ENCODE results near the gene TMA7.

TMA7 gene

DNA sequence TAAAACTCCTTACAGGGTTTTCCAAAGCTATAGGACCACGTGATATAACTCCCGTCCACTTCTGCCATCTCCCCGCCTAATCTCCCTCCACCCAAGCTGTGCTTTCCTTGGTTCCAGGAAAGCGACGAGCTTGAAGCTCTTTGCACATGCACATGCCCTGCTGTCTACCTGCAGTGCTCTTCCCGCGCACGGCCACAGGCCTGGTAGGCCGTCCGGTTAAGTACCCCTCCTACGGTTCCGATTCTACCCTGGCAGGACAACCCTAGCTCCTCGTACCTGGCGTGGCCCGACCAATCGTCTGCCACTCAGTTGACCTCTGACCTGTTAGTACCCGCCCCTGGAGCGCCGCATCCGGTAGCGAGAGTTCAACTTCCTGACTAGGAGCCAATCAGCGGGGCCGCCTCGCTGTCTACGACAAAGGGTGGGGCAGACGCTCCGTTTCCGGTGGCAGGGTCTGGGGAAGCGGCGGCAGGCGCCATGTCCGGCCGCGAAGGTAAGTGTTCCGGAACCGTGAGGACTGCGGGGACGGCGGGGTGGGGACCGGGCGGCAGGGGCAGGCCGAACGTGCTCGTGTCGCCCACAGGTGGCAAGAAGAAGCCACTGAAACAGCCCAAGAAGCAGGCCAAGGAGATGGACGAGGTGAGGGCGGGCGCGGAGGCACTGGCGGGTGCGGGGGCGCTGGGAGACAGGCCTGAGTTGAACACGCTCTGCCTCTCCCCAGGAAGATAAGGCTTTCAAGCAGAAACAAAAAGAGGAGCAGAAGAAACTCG is at the start of gene TMA7, which contains the start of gene CCDC51:
TSS of gene TMA7 (plus strand) at position 438 of the 770 bp plus-strand sequence. CDS start at position 478, 40 bp downstream.
TSS of gene CCDC51 (minus strand) at position 300 of the 770 bp plus-strand sequence. CDS start 4,991 bp downstream, outside the sequence.
- TF ChIP-seq, protein P1, sequence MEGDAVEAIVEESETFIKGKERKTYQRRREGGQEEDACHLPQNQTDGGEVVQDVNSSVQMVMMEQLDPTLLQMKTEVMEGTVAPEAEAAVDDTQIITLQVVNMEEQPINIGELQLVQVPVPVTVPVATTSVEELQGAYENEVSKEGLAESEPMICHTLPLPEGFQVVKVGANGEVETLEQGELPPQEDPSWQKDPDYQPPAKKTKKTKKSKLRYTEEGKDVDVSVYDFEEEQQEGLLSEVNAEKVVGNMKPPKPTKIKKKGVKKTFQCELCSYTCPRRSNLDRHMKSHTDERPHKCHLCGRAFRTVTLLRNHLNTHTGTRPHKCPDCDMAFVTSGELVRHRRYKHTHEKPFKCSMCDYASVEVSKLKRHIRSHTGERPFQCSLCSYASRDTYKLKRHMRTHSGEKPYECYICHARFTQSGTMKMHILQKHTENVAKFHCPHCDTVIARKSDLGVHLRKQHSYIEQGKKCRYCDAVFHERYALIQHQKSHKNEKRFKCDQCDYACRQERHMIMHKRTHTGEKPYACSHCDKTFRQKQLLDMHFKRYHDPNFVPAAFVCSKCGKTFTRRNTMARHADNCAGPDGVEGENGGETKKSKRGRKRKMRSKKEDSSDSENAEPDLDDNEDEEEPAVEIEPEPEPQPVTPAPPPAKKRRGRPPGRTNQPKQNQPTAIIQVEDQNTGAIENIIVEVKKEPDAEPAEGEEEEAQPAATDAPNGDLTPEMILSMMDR (IDR thresholded peaks at IDR 0.05; ENCODE audit: low read length, missing control alignments), result no peak
- DNase-seq (ENCODE audit: low read depth), result peak; percentile 95
- peak within 1 kb of the TSS; percentile 95 for H3K4me3 ChIP-seq (replicated peaks; ENCODE audit: low read depth, low read length)

DNA sequence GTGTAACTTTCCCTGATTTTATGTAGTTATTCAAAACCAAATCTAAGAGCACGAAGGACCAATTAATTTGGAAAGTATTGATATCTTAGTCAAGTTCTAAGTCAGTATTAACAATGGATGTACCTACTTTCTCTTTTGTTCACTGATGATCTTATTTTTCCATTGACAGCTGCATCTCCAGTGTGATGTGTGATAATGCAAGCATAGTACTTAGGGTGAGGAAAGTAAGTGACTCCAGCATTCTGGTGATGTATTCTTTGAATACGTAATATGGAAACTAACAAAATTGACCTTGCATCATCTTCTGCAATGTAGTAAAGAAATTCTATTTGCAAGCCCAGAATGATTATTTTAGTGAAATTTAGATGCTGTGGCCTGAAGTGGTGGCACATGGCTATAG is 45.7 kb upstream of the TMA7 start:
- H3K4me3 ChIP-seq (replicated peaks; ENCODE audit: low read depth, low read length), result no peak overlapping the region
- TF ChIP-seq, protein P1 (IDR thresholded peaks at IDR 0.05; ENCODE audit: low read length, missing control alignments), result no peak
- DNase-seq (ENCODE audit: low read depth), result no peak

DNA sequence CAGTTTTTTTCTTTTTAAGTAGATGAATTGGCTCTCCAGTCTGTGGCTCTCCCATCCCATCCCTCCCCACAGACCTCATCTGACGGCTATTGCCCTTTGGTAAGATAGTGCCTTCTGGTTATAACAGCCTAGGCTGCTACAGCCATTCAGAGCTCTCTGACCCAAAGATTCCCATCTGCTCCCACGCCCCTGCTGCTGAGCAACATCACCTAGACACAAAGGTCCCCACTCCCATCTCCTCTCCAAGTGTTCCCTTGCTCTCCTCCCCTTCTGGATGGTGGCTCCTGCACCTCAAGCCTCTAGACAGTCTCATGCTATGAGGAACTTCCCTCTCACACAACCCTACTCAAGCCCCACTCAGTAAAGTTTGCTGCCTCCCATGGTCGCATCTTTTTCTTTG is 44.3 kb upstream of the TMA7 start:
- TF ChIP-seq, protein P1 (IDR thresholded peaks at IDR 0.05; ENCODE audit: low read length, missing control alignments), result no peak
- no peak overlapping the region for H3K4me3 ChIP-seq (replicated peaks; ENCODE audit: low read depth, low read length)
- no peak for DNase-seq (ENCODE audit: low read depth)

DNA sequence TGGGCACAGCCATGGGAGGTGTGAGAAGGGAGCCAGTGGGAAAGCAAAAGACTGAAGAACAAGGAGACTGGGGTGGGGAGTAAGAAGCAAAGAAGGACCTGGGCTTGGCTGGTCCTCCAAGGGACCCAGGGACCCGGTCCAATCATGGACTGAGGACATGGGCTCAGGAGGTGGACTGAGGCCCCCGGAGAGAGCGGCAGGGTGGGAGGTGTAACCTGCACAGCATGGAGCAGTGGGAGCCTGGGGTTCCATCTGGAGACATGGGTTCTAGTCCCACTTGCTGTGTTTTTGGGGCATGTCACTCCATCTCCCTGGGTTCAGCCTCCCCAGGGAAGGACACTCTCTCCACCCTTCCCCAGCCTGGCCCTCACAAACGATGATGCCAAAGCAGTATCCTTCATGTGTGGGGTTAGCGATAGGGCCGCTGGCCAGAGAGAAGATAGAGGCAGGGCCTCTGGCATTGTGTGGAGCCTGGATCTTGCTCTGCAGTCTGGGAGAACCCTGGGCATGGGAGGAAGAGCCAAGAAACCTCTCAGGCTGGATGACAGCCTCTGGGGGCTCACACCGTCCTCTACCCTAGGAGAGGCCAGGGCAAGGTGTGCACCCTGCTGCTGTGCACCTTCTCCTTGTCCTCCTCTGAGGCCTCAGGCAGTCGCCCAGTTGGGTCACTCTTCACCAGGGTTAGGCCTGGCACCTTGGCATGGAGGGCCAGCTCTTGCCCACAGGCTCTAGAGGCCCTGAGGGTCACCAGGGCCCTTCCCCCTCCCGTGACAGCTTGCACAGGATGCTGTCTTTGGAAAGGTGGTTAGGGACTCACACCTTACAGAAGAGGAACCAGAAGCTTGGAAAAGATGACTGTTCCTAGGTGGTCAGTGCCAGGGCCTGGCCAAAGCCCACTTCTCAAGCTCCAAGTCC is 42.0 kb upstream of the TMA7 start:
- DNase-seq (ENCODE audit: low read depth), result no peak
- no peak overlapping the region for H3K4me3 ChIP-seq (replicated peaks; ENCODE audit: low read depth, low read length)
- TF ChIP-seq, protein P1 (IDR thresholded peaks at IDR 0.05; ENCODE audit: low read length, missing control alignments), result no peak

DNA sequence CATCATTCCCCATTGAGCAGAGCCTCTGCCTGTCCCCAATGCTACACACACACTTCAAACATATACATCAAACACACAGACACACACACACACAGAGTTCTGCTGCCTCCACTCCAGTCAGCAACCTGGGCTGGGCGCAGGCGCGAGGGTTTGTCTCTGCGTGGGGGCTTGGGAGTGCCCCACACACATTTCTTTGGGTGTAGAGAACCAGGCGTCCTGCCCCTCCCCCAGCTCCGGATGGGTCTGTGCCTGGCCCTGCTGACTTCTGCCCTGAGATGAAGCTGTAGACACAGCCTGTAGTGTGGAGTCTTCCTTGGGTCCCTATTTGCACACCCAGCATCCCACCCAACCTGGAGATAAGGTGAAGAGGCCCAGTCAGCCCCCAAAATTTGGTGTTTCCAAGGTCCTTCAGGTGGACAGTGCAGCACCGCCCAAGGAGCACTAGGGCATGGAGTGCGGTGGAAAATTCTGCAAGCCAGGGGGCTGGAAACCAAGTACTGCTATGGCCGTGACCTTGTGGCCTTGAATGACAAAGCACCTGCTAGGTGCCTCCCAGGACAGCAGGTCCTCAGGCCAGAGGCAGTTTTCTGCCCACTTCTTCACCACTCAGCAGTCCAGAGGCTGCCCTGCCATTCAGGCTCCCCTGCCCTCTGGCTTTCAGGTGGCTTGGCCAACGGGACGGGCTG is 41.2 kb upstream of the TMA7 start:
- H3K4me3 ChIP-seq (replicated peaks; ENCODE audit: low read depth, low read length), result no peak overlapping the region
- TF ChIP-seq, protein P1 (IDR thresholded peaks at IDR 0.05; ENCODE audit: low read length, missing control alignments), result no peak
- no peak for DNase-seq (ENCODE audit: low read depth)

DNA sequence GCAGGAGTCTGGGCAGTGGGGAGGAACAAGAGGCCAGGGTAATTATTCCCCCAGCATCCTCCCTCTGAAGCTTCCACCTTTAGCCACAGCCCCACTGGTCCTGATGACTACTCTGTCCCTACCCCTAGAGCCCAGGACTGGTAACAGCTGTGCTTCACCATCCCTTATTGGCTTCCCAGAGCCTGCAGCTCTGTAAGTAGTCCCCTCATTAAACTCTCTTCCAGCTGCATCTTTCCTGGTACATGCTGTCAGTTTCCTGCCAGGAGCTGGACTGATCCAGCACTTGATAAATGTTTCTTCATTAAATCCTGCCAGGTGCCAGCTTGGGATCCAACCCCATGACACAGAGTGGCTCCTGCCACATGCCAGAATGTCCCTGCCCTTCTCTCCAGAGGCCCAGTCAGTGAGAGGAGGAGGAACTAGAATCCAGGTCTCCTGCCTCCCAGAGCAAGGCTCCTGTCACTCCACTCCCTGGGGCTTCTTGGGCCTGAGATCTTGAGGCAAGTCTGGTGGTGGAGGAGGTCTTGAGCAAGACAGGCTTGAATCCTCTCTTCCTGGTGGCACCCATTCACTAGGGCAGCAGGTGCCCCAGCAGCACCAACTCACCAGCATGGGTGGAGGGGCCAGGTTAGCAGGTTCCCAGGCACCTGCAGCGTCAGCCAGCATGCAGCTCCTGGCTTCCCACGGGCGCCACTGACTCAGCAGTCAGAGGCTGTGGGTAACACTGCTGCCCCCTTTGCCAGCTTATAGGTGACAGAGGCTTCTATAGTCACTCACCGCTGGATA is 40.5 kb upstream of the TMA7 start:
- no peak overlapping the region for H3K4me3 ChIP-seq (replicated peaks; ENCODE audit: low read depth, low read length)
- DNase-seq (ENCODE audit: low read depth), result no peak
- TF ChIP-seq, protein P1 (IDR thresholded peaks at IDR 0.05; ENCODE audit: low read length, missing control alignments), result no peak
